Endodermal cell (in vitro differentiated cells): ENCODE results near the gene RASD2. TPM values are rescaled to one million over a fixed set of nuclear protein-coding genes. Genes with fewer than 3 reads are reported as not detected.

Source experiments
- DNase-seq: peaks from one replicate; pipeline ENCODE4 v3.0.0-alpha.2; 2017
- H3K27ac ChIP-seq: 2 replicates; pipeline ENCODE4 v1.5.1; 2013; ENCODE audit warnings: mild to moderate bottlenecking, low read depth, low read length, moderate library complexity
- H3K27me3 ChIP-seq: 2 replicates; pipeline ENCODE4 v1.6.1; 2013; ENCODE audit warnings: mild to moderate bottlenecking, low read length, moderate library complexity; ENCODE audit not compliant: insufficient read depth, control insufficient read depth, poor library complexity, severe bottlenecking
- H3K36me3 ChIP-seq: 2 replicates; pipeline ENCODE4 v1.7.0; 2013; ENCODE audit warnings: mild to moderate bottlenecking, low read length, moderate library complexity; ENCODE audit not compliant: control insufficient read depth, insufficient read depth
- H3K4me1 ChIP-seq: one replicate; pipeline ENCODE4 v1.7.0; 2013; ENCODE audit warnings: low read length; ENCODE audit not compliant: control insufficient read depth, insufficient read depth
- H3K4me3 ChIP-seq: 2 replicates; pipeline ENCODE4 v1.5.1; 2013; ENCODE audit warnings: mild to moderate bottlenecking, low read length, moderate library complexity
- H3K9ac ChIP-seq: 2 replicates; pipeline ENCODE4 v1.6.1; 2013; ENCODE audit warnings: mild to moderate bottlenecking, low read length, moderate library complexity; ENCODE audit not compliant: poor library complexity, severe bottlenecking; ENCODE audit errors: extremely low read depth
- H3K9me3 ChIP-seq: 2 replicates; pipeline ENCODE4 v1.6.1; 2013; ENCODE audit warnings: mild to moderate bottlenecking, low read length, moderate library complexity; ENCODE audit not compliant: control insufficient read depth
- H3K27ac Mint-ChIP-seq: 2 replicates; pipeline ENCODE4 v1.8.0; 2020; ENCODE audit warnings: mixed read lengths
- H3K27me3 Mint-ChIP-seq: 2 replicates; pipeline ENCODE4 v1.8.0; 2021; ENCODE audit warnings: mild to moderate bottlenecking, mixed read lengths; ENCODE audit not compliant: insufficient read depth
- H3K36me3 Mint-ChIP-seq: 2 replicates; pipeline ENCODE4 v1.8.0; 2020; ENCODE audit warnings: low read depth, mixed read lengths
- H3K4me1 Mint-ChIP-seq: 2 replicates; pipeline ENCODE4 v1.8.0; 2020; ENCODE audit warnings: mixed read lengths
- H3K4me3 Mint-ChIP-seq: 2 replicates; pipeline ENCODE4 v1.8.0; 2020; ENCODE audit warnings: mild to moderate bottlenecking, moderate library complexity, mixed read lengths
- H3K9me3 Mint-ChIP-seq: 2 replicates; pipeline ENCODE4 v1.8.0; 2020; ENCODE audit warnings: mild to moderate bottlenecking, mixed read lengths
- WGBS, 2 experiments: methylation state at CpG; one replicate each; pipeline versions ENCODE4 v1.1.5 to v1.1.7; 2013; ENCODE audit warnings: missing lambda C conversion rate in 2 of 2, mixed read lengths in 1 of 2; ENCODE audit not compliant: insufficient coverage in 1 of 2, insufficient read length in 1 of 2; 5-methylcytosine and 5-hydroxymethylcytosine counted together
- total RNA-seq, 2 donors: library from RNA; stranded (reverse); fragmentation: NEBNext Ultra II Directional in 1 of 2; extraction: Animal tissue kit (Norgen Biotek cat#: 25700) in 1 of 2; gene quantifications; 2 replicates in 1 of 2; 3 replicates in 1 of 2; pipeline ENCODE4 v1.2.1, GENCODE V29; 2021
- TF ChIP-seq, protein P1 (sequence below): fragments of 200-600 bp; sonication (generic); conservative IDR thresholded peaks from 2 replicates; pipeline ENCODE4 v1.5.0; 2021; ENCODE audit warnings: antibody characterized with exemption, mild to moderate bottlenecking

Gene RASD2
- total RNA-seq, 2 donors from 2014 or later: 0.15 to 0.24 TPM

- Mint-ChIP-seq H3K4me1 (peaks cover 3% of the 10 kb centered on the region), H3K27ac (no peak overlapping the region), H3K27me3 (peaks cover 2% of the 10 kb centered on the region), H3K9me3 (no peaks in the 10 kb centered on the region), H3K4me3 (no peak overlapping the region), H3K36me3 (no peaks in the 10 kb centered on the region)
- H3K27ac ChIP-seq: no peak overlapping the region
- no peak overlapping the region for H3K4me3 ChIP-seq
- H3K27me3 ChIP-seq: no peaks in the 10 kb centered on the region
- DNase-seq: no peak
- WGBS, 2 experiments: 85 to 91% methylated on average over 7 to 13 of the region's 13 CpGs
- no peaks in the 10 kb centered on the region for H3K36me3 ChIP-seq
- H3K9me3 ChIP-seq: no peaks in the 10 kb centered on the region
- no peak overlapping the region for H3K9ac ChIP-seq
- H3K4me1 ChIP-seq: no peaks in the 10 kb centered on the region
- TF ChIP-seq, protein P1, sequence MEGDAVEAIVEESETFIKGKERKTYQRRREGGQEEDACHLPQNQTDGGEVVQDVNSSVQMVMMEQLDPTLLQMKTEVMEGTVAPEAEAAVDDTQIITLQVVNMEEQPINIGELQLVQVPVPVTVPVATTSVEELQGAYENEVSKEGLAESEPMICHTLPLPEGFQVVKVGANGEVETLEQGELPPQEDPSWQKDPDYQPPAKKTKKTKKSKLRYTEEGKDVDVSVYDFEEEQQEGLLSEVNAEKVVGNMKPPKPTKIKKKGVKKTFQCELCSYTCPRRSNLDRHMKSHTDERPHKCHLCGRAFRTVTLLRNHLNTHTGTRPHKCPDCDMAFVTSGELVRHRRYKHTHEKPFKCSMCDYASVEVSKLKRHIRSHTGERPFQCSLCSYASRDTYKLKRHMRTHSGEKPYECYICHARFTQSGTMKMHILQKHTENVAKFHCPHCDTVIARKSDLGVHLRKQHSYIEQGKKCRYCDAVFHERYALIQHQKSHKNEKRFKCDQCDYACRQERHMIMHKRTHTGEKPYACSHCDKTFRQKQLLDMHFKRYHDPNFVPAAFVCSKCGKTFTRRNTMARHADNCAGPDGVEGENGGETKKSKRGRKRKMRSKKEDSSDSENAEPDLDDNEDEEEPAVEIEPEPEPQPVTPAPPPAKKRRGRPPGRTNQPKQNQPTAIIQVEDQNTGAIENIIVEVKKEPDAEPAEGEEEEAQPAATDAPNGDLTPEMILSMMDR: no peak
Observed at GRCh38 chr22:35555483-35555890, 14.9 kb downstream of the RASD2 start.

- H3K27ac ChIP-seq: no peak overlapping the region
- Mint-ChIP-seq H3K4me1 (peaks cover 3% of the 10 kb centered on the region), H3K9me3 (no peaks in the 10 kb centered on the region), H3K4me3 (no peak overlapping the region), H3K36me3 (no peaks in the 10 kb centered on the region), H3K27me3 (peaks cover 7% of the 10 kb centered on the region), H3K27ac (no peak overlapping the region)
- 70 to 80% methylated on average over 9 to 10 of the region's 10 CpGs for WGBS, 2 experiments
- no peak overlapping the region for H3K9ac ChIP-seq
- H3K9me3 ChIP-seq: no peaks in the 10 kb centered on the region
- H3K36me3 ChIP-seq: no peaks in the 10 kb centered on the region
- no peaks in the 10 kb centered on the region for H3K27me3 ChIP-seq
- no peak overlapping the region for H3K4me3 ChIP-seq
- TF ChIP-seq, protein P1: no peak
- DNase-seq: no peak
- H3K4me1 ChIP-seq: no peaks in the 10 kb centered on the region
Observed at GRCh38 chr22:35555946-35556547, 15.4 kb downstream of the RASD2 start.

- peaks cover 4% of the 10 kb centered on the region for H3K4me1 Mint-ChIP-seq
- no peaks in the 10 kb centered on the region for H3K4me1 ChIP-seq
- H3K27ac Mint-ChIP-seq: no peak overlapping the region
- no peaks in the 10 kb centered on the region for H3K36me3 Mint-ChIP-seq
- WGBS, 2 experiments: 89 to 94% methylated on average over 5 of the region's 5 CpGs
- H3K27ac ChIP-seq: no peak overlapping the region
- peaks cover 11% of the 10 kb centered on the region for H3K27me3 Mint-ChIP-seq
- no peaks in the 10 kb centered on the region for H3K9me3 Mint-ChIP-seq
- no peak for DNase-seq
- no peaks in the 10 kb centered on the region for H3K9me3 ChIP-seq
- no peak overlapping the region for H3K9ac ChIP-seq
- no peak overlapping the region for H3K4me3 ChIP-seq
- TF ChIP-seq, protein P1: no peak
- no peak overlapping the region for H3K4me3 Mint-ChIP-seq
- no peaks in the 10 kb centered on the region for H3K36me3 ChIP-seq
- H3K27me3 ChIP-seq: no peaks in the 10 kb centered on the region
Observed at GRCh38 chr22:35556666-35557065, 16.0 kb downstream of the RASD2 start.
